HepG2 (cell line): Measurements from ENCODE around the gene IGF2. TPM values are rescaled to one million over a fixed set of nuclear protein-coding genes. Genes with fewer than 3 reads are reported as not detected.

Experiments
- ARHGAP35 ChIP-seq: sonication (generic); formaldehyde crosslinking; IDR thresholded peaks from 2 replicates; pipeline ENCODE4 v1.9.0; 2022; ENCODE audit warnings: mild to moderate bottlenecking, inconsistent platforms, moderate library complexity, missing genetic modification reagents, borderline replicate concordance
- ELF3 ChIP-seq: IDR thresholded peaks from 2 replicates; pipeline ENCODE4 v1.6.1; 2016; ENCODE audit warnings: missing genetic modification reagents, missing compliant biosample characterization
- FLYWCH1 ChIP-seq: sonication (generic); formaldehyde crosslinking; IDR thresholded peaks from 2 replicates; pipeline ENCODE4 v1.8.1; 2023; ENCODE audit warnings: mild to moderate bottlenecking, missing genetic modification reagents
- KDM6A ChIP-seq: IDR thresholded peaks from 2 replicates; pipeline ENCODE4 v1.6.1; 2016; ENCODE audit warnings: low read depth
- MZF1 ChIP-seq: sonication (generic); formaldehyde crosslinking; IDR thresholded peaks from 2 replicates; pipeline ENCODE4 v1.8.1; 2023; ENCODE audit warnings: mild to moderate bottlenecking, missing genetic modification reagents, borderline replicate concordance
- RARA ChIP-seq: IDR thresholded peaks from 2 replicates; pipeline ENCODE4 v1.6.1; 2016; ENCODE audit warnings: missing genetic modification reagents, missing compliant biosample characterization
- REXO4 ChIP-seq: sonication (generic); formaldehyde crosslinking; IDR thresholded peaks from 2 replicates; pipeline ENCODE4 v1.8.0; 2022; ENCODE audit warnings: missing genetic modification reagents, mild to moderate bottlenecking, borderline replicate concordance
- SMYD3 ChIP-seq: sonication (generic); formaldehyde crosslinking; IDR thresholded peaks from 2 replicates; pipeline ENCODE4 v1.8.1; 2023; ENCODE audit warnings: mild to moderate bottlenecking, missing genetic modification reagents
- SRY ChIP-seq: sonication (generic); formaldehyde crosslinking; IDR thresholded peaks from 2 replicates; pipeline ENCODE4 v1.8.0; 2022; ENCODE audit warnings: mild to moderate bottlenecking, missing genetic modification reagents
- TBX2 ChIP-seq: sonication (generic); formaldehyde crosslinking; IDR thresholded peaks from 2 replicates; pipeline ENCODE4 v1.5.0; 2020; ENCODE audit warnings: missing genetic modification reagents, mild to moderate bottlenecking, borderline replicate concordance
- TP53 ChIP-seq: sonication (generic); formaldehyde crosslinking; conservative IDR thresholded peaks from 2 replicates; pipeline ENCODE4 v1.4.0; 2020; ENCODE audit warnings: missing genetic modification reagents
- U2AF1 ChIP-seq: fragments of 200-400 bp; formaldehyde crosslinking; optimal IDR thresholded peaks from 2 replicates; pipeline ENCODE3; 2017; ENCODE audit warnings: mild to moderate bottlenecking, low read depth, low read length
- USF2 ChIP-seq, 2 experiments: sonication (generic) in 1 of 2; formaldehyde crosslinking in 1 of 2; IDR thresholded peaks; 2 replicates each; pipeline versions ENCODE4 v1.5.1 to v1.6.1; 2011 to 2020; ENCODE audit warnings: borderline replicate concordance in 1 of 2, low read depth in 1 of 2, low read length in 1 of 2, mild to moderate bottlenecking in 1 of 2, missing genetic modification reagents in 1 of 2, moderate library complexity in 1 of 2
- XBP1 ChIP-seq: sonication (generic); formaldehyde crosslinking; IDR thresholded peaks from 2 replicates; pipeline ENCODE4 v1.5.0; 2020; ENCODE audit warnings: missing genetic modification reagents
- ZNF124 ChIP-seq: sonication (generic); formaldehyde crosslinking; IDR thresholded peaks from 2 replicates; pipeline ENCODE4 v1.4.0; 2020; ENCODE audit warnings: missing genetic modification reagents
- ZNF256 ChIP-seq: sonication (generic); formaldehyde crosslinking; conservative IDR thresholded peaks from 2 replicates; pipeline ENCODE4 v1.4.0; 2020; ENCODE audit warnings: missing genetic modification reagents
- ZNF280B ChIP-seq: sonication (generic); formaldehyde crosslinking; IDR thresholded peaks from 2 replicates; pipeline ENCODE4 v1.5.0; 2020; ENCODE audit warnings: missing genetic modification reagents, mild to moderate bottlenecking, borderline replicate concordance
- ZNF326 ChIP-seq: sonication (generic); formaldehyde crosslinking; IDR thresholded peaks from 2 replicates; pipeline ENCODE4 v1.4.0; 2020; ENCODE audit warnings: missing genetic modification reagents, borderline replicate concordance
- ZNF331 ChIP-seq: sonication (generic); formaldehyde crosslinking; IDR thresholded peaks from 2 replicates; pipeline ENCODE4 v1.4.0; 2020; ENCODE audit warnings: missing genetic modification reagents
- ZNF335 ChIP-seq: sonication (generic); formaldehyde crosslinking; IDR thresholded peaks from 2 replicates; pipeline ENCODE4 v1.4.0; 2020; ENCODE audit warnings: missing genetic modification reagents
- ZNF350 ChIP-seq: sonication (generic); formaldehyde crosslinking; IDR thresholded peaks from 2 replicates; pipeline ENCODE4 v1.4.0; 2020; ENCODE audit warnings: mild to moderate bottlenecking, low read depth, missing genetic modification reagents, borderline replicate concordance
- ZNF382 ChIP-seq: sonication (generic); formaldehyde crosslinking; IDR thresholded peaks from 2 replicates; pipeline ENCODE4 v1.5.0; 2020; ENCODE audit warnings: missing genetic modification reagents, mild to moderate bottlenecking, borderline replicate concordance
- ZNF607 ChIP-seq: sonication (generic); formaldehyde crosslinking; IDR thresholded peaks from 2 replicates; pipeline ENCODE4 v1.5.1; 2020; ENCODE audit warnings: missing genetic modification reagents, mild to moderate bottlenecking, borderline replicate concordance
- polyA plus RNA-seq, 8 experiments: library from polyadenylated mRNA; depleted of rRNA in 3 of 8; stranded (reverse) in 7 of 8; unstranded in 1 of 8; fragments of >200 nt; fragmentation: Illumina TruSeq in 4 of 8; extraction: Trizol in 4 of 8; gene quantifications; 2 replicates each; pipeline versions ENCODE4 v1.2.1 to v1.2.3, GENCODE V29; 2011 to 2016; ENCODE audit warnings: low read depth in 4 of 8, missing spikeins in 1 of 8, mixed read lengths in 1 of 8; ENCODE audit not compliant: insufficient read depth in 1 of 8
- total RNA-seq, 5 experiments: library from RNA; depleted of rRNA; stranded (reverse); fragments of >200 nt; fragmentation: Illumina TruSeq; extraction: Trizol; gene quantifications; 2 replicates each; pipeline ENCODE4 v1.2.3, GENCODE V29; 2016; ENCODE audit warnings: low read depth in 1 of 5

IGF2 gene
- total and polyA plus RNA-seq, 2 of the 13 experiments (the other 11 are each of a cell fraction or from before 2014, with no cell fraction given) = 79.1 to 254 TPM

- TF ChIP-seq USF2 (IDR thresholded peaks at IDR 0.05; ENCODE audit: low read depth, low read length) = no peak
- TF ChIP-seq USF2 (CRISPR knock-in tag; IDR thresholded peaks at IDR 0.05; ENCODE audit: borderline replicate concordance) = 0 out of 2 replicates have a peak, but pooled peaks have one; percentile 6
- no peak for TF ChIP-seq RARA (CRISPR knock-in tag)
- TF ChIP-seq ZNF607 (CRISPR knock-in tag) = peak; percentile 62; the same call in 1 of the 2 replicates
- no peak; the same call in 1 of the 2 replicates for TF ChIP-seq ELF3 (CRISPR knock-in tag)
- no peak for TF ChIP-seq KDM6A (CRISPR knock-in tag)
- no peak for TF ChIP-seq REXO4 (CRISPR knock-in tag)
- TF ChIP-seq FLYWCH1 (CRISPR knock-in tag) = peak; percentile 91
- TF ChIP-seq TP53 (CRISPR knock-in tag) = no peak
- no peak for TF ChIP-seq XBP1 (CRISPR knock-in tag)
- no peak for TF ChIP-seq MZF1
- TF ChIP-seq ZNF350 (CRISPR knock-in tag) = peak; percentile 46; the same call in 1 of the 2 replicates
- peak; percentile 18; the same call in 1 of the 2 replicates for TF ChIP-seq ZNF280B (CRISPR knock-in tag)
- TF ChIP-seq U2AF1 = peak; percentile 58
- TF ChIP-seq ARHGAP35 (CRISPR knock-in tag) = no peak
- TF ChIP-seq SRY (CRISPR knock-in tag) = no peak
- TF ChIP-seq SMYD3 (CRISPR knock-in tag) = 0 out of 2 replicates have a peak, but pooled peaks have one; percentile 11
- TF ChIP-seq TBX2 (CRISPR knock-in tag) = peak; percentile 15
- TF ChIP-seq ZNF382 (CRISPR knock-in tag) = no peak
- peak; percentile 80 for TF ChIP-seq ZNF326 (CRISPR knock-in tag)
- no peak for TF ChIP-seq ZNF331
- no peak for TF ChIP-seq ZNF256
- peak; percentile 69; the same call in 1 of the 2 replicates for TF ChIP-seq ZNF335 (CRISPR knock-in tag)
- TF ChIP-seq ZNF124 (CRISPR knock-in tag) = no peak
Observed at GRCh38 chr11:2128511-2129307, 10.5 kb downstream of the IGF2 start (continued).
